B cell (primary cell): Measurements from ENCODE around the gene CDKN2AIPNL. TPM values are rescaled to one million over a fixed set of nuclear protein-coding genes. Genes with fewer than 3 reads are reported as not detected.

Experiments
- ATAC-seq: fragments of 200-7000 bp; cut with Tn5 transposase; one replicate; pipeline ENCODE4 v1.10.0; 2021; ENCODE audit warnings: low read depth, mild to moderate bottlenecking, moderate number of reproducible peaks, moderate library complexity
- CTCF ChIA-PET: fragments of 350-600 bp; sonication (Branson Sonifier 250); formaldehyde crosslinking; loops from one replicate; lab custom pipeline; 2021; ENCODE audit warnings: antibody characterized with exemption, inconsistent platforms; lab: Charles Lee
- POLR2A ChIA-PET: fragments of 350-600 bp; sonication (Branson Sonifier 250); formaldehyde crosslinking; loops from one replicate; lab custom pipeline; 2021; ENCODE audit warnings: antibody characterized with exemption; lab: Charles Lee
- DNase-seq: peaks from one replicate; pipeline ENCODE4 v3.0.0; 2013
- H2AFZ ChIP-seq: 2 replicates; pipeline ENCODE4 v1.6.1; 2012; ENCODE audit warnings: mild to moderate bottlenecking, low read depth, low read length; ENCODE audit not compliant: insufficient read depth, poor library complexity, severe bottlenecking
- H3K27ac ChIP-seq, 2 donors: 1 replicate in 1 of 2; 2 replicates in 1 of 2; pipeline ENCODE4 v1.5.1; 2012 to 2013; ENCODE audit warnings: low read length in 2 of 2, mild to moderate bottlenecking in 2 of 2, moderate library complexity in 1 of 2
- H3K27me3 ChIP-seq, 4 experiments: fragments of 200-600 bp in 1 of 4; sonication (generic) in 1 of 4; replicated peaks in 1 of 4; 1 replicate in 2 of 4; 2 replicates in 2 of 4; pipeline versions ENCODE4 v1.6.1 to v1.7.0; 2013 to 2016; ENCODE audit warnings: low read length in 3 of 4, mild to moderate bottlenecking in 2 of 4, mixed read lengths in 1 of 4, moderate library complexity in 1 of 4; ENCODE audit not compliant: insufficient read depth in 4 of 4, control insufficient read depth in 3 of 4; ENCODE audit errors: control extremely low read depth in 1 of 4
- H3K36me3 ChIP-seq, 2 experiments: replicated peaks in 1 of 2; 1 replicate in 1 of 2; 2 replicates in 1 of 2; pipeline versions ENCODE4 v1.6.1 to v1.7.1; 2013; ENCODE audit warnings: low read length in 1 of 2; ENCODE audit not compliant: insufficient read depth in 2 of 2, control insufficient read depth in 1 of 2; ENCODE audit errors: control extremely low read depth in 1 of 2, extremely low read depth in 1 of 2
- H3K4me1 ChIP-seq, 2 donors: fragments of 200-600 bp in 1 of 2; sonication (generic) in 1 of 2; 1 replicate in 1 of 2; 2 replicates in 1 of 2; pipeline versions ENCODE4 v1.5.1 to v1.6.1; 2013 to 2017; ENCODE audit warnings: low read length in 2 of 2; ENCODE audit not compliant: control insufficient read depth in 2 of 2, insufficient read depth in 2 of 2
- H3K4me2 ChIP-seq: replicated peaks from 2 replicates; pipeline ENCODE3; 2012; ENCODE audit warnings: mild to moderate bottlenecking, low read depth, low read length; ENCODE audit not compliant: poor library complexity, severe bottlenecking
- H3K4me3 ChIP-seq, 5 experiments: fragments of 200-600 bp in 1 of 5; sonication (generic) in 1 of 5; 1 replicate in 3 of 5; 2 replicates in 2 of 5; pipeline versions ENCODE4 v1.5.1 to v1.7.0; 2011 to 2016; ENCODE audit warnings: low read length in 4 of 5, mild to moderate bottlenecking in 4 of 5, low read depth in 2 of 5, control low read depth in 1 of 5, moderate library complexity in 1 of 5; ENCODE audit not compliant: insufficient read depth in 1 of 5; ENCODE audit errors: control extremely low read depth in 1 of 5, extremely low read depth in 1 of 5
- H3K79me2 ChIP-seq: fragments of 200-600 bp; sonication (generic); one replicate; pipeline ENCODE4 v1.6.0; 2016; ENCODE audit warnings: low read length; ENCODE audit not compliant: control insufficient read depth, insufficient read depth
- H3K9ac ChIP-seq: fragments of 200-600 bp; sonication (generic); 2 replicates; pipeline ENCODE4 v1.6.1; 2017; ENCODE audit warnings: mild to moderate bottlenecking, low read length, moderate library complexity
- H3K9me3 ChIP-seq, 3 donors: one replicate each; pipeline versions ENCODE4 v1.6.1 to v1.7.1; 2013; ENCODE audit warnings: low read length in 2 of 3; ENCODE audit not compliant: control insufficient read depth in 2 of 3, insufficient read depth in 1 of 3; ENCODE audit errors: control extremely low read depth in 1 of 3
- H4K20me1 ChIP-seq: 2 replicates; pipeline ENCODE4 v1.6.0; 2012; ENCODE audit warnings: mild to moderate bottlenecking, low read length; ENCODE audit not compliant: insufficient read depth, control insufficient read depth, poor library complexity, severe bottlenecking
- H3K27ac Mint-ChIP-seq: one replicate; pipeline ENCODE4 v1.8.0; 2021; ENCODE audit warnings: mixed read lengths
- H3K27me3 Mint-ChIP-seq: one replicate; pipeline ENCODE4 v1.8.0; 2021; ENCODE audit warnings: mixed read lengths
- H3K4me1 Mint-ChIP-seq: one replicate; pipeline ENCODE4 v1.8.0; 2021; ENCODE audit warnings: mixed read lengths
- H3K4me3 Mint-ChIP-seq: one replicate; pipeline ENCODE4 v1.8.0; 2021; ENCODE audit warnings: mixed read lengths
- H3K9me3 Mint-ChIP-seq: one replicate; pipeline ENCODE4 v1.8.0; 2022; ENCODE audit warnings: mixed read lengths; ENCODE audit not compliant: insufficient read depth
- EZH2 ChIP-seq: IDR thresholded peaks from 2 replicates; pipeline ENCODE4 v1.6.1; 2012; ENCODE audit warnings: borderline replicate concordance, low read depth, mild to moderate bottlenecking, moderate library complexity, low read length; ENCODE audit not compliant: insufficient read depth, poor library complexity, severe bottlenecking
- whole genome bisulfite sequencing: methylation state at CpG from one replicate; pipeline ENCODE4 v1.1.5; 2013; ENCODE audit warnings: missing lambda C conversion rate; ENCODE audit not compliant: insufficient coverage; 5-methylcytosine and 5-hydroxymethylcytosine counted together
- intact Hi-C: fragments of 100-400 bp; cut with micrococcal nuclease; formaldehyde crosslinking; loops from one replicate; pipeline ENCODE4 v1.10.0; 2022
- polyA plus RNA-seq: library from polyadenylated mRNA; depleted of rRNA; stranded (reverse); fragments of >200 nt; gene quantifications from 2 replicates; pipeline ENCODE4 v1.2.3, GENCODE V29; 2012
- total RNA-seq, 2 donors: library from RNA; stranded (reverse); fragments of 120-200 nt in 1 of 2; gene quantifications; 1 replicate in 1 of 2; 2 replicates in 1 of 2; pipeline versions ENCODE4 v1.2.3 to v1.2.4, GENCODE V29; 2013 to 2022
- TF ChIP-seq, protein P1 (sequence below): fragments of 200-600 bp; IDR thresholded peaks from one replicate; pipeline ENCODE4 v1.8.0; 2022; ENCODE audit warnings: antibody characterized with exemption, mild to moderate bottlenecking

The CDKN2AIPNL gene
- total and polyA plus RNA-seq, 2 donors (not counting 1 experiment from before 2014, with no cell fraction given), result 11.2 to 17.2 TPM

DNA sequence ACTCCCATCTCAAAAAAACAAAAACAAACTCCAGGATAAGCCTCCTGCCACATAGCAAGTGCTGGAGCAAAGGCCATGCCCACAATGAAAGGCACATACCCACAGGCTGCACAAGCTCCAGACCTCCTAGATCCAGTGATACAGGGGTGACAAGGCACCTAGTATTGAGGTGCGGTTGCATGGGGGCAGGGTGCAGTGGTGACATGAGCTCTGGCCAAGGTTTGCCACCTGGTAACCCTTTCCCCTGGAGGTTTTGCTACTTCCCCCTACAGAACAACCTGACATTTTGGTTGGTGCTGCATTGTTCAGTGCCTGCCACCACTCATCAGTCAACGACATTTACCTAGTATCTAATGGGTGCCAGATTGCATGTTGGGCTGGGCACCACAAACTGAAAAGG is 14.5 kb downstream of the CDKN2AIPNL start:
- POLR2A ChIA-PET, result interaction anchor here (0.5 kb wide), 1 partner anchor 146 kb away, joined by 3 read pairs; no protein-coding TSS in a partner anchor
- 100% methylated on average over 2 of the region's 2 CpGs for WGBS
- H3K4me1 ChIP-seq, result no peaks in the 10 kb centered on the region
- H2AFZ ChIP-seq, result no peak overlapping the region
- H3K4me2 ChIP-seq, result no peak overlapping the region
- H3K9me3 Mint-ChIP-seq, result no peaks in the 10 kb centered on the region
- no peak overlapping the region for H3K4me3 Mint-ChIP-seq
- no peaks in the 10 kb centered on the region for H3K79me2 ChIP-seq
- H3K27ac Mint-ChIP-seq, result no peak overlapping the region
- H3K4me3 ChIP-seq, result no peak overlapping the region
- ATAC-seq, result peak; percentile 17
- H3K27me3 Mint-ChIP-seq, result no peaks in the 10 kb centered on the region
- no peak overlapping the region for H3K27ac ChIP-seq
- H4K20me1 ChIP-seq, result peaks cover 1% of the 10 kb centered on the region
- TF ChIP-seq, protein P1, sequence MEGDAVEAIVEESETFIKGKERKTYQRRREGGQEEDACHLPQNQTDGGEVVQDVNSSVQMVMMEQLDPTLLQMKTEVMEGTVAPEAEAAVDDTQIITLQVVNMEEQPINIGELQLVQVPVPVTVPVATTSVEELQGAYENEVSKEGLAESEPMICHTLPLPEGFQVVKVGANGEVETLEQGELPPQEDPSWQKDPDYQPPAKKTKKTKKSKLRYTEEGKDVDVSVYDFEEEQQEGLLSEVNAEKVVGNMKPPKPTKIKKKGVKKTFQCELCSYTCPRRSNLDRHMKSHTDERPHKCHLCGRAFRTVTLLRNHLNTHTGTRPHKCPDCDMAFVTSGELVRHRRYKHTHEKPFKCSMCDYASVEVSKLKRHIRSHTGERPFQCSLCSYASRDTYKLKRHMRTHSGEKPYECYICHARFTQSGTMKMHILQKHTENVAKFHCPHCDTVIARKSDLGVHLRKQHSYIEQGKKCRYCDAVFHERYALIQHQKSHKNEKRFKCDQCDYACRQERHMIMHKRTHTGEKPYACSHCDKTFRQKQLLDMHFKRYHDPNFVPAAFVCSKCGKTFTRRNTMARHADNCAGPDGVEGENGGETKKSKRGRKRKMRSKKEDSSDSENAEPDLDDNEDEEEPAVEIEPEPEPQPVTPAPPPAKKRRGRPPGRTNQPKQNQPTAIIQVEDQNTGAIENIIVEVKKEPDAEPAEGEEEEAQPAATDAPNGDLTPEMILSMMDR, result no peak
- no peak for TF ChIP-seq EZH2
- peaks cover 2% of the 10 kb centered on the region for H3K4me1 Mint-ChIP-seq
- intact Hi-C loops, result no loop called here
- no peak overlapping the region for H3K9ac ChIP-seq
- DNase-seq, result no peak
- H3K9me3 ChIP-seq, result no peaks in the 10 kb centered on the region
- peaks cover 17 to 46% of the 10 kb centered on the region in 2 experiments for H3K36me3 ChIP-seq
- no peaks in the 10 kb centered on the region for H3K27me3 ChIP-seq
- CTCF ChIA-PET, result interaction anchor here (1.0 to 2.4 kb wide), 5 partner anchors 14 to 190 kb away, joined by 3 to 8 read pairs (median 5); partner anchors contain the start of gene CDKN2AIPNL

DNA sequence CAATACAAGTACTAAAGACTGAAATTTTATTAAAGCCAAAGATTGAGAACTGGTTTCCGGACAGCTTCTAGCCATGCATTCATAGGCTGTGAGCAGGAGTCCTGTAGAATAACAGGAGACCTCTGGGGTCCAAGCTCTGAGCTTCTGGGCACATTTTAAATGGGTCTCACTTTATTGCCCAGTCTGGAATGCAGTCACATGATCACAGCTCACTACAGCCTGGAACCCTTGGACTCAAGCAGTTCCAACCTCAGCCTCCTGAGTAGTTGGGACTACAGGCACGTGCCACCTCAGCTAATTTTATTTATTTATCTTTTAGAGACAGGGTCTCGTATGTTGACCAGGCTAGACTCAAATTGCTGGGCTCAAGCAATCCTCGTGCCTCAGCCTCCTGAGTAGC is 15.4 kb downstream of the CDKN2AIPNL start:
- DNase-seq (no peak), ATAC-seq (no peak)
- TF ChIP-seq, protein P1, result no peak
- no peak for TF ChIP-seq EZH2
- H3K4me1 Mint-ChIP-seq, result peaks cover 2% of the 10 kb centered on the region
- Histone ChIP-seq H3K9me3 (no peaks in the 10 kb centered on the region), H3K4me2 (no peak overlapping the region), H4K20me1 (peaks cover 5% of the 10 kb centered on the region), H3K27ac (no peak overlapping the region), H3K9ac (no peak overlapping the region), H3K36me3 (peaks cover 16 to 52% of the 10 kb centered on the region in 2 experiments), H3K4me3 (no peak overlapping the region), H3K79me2 (no peaks in the 10 kb centered on the region), H3K27me3 (no peaks in the 10 kb centered on the region), H3K4me1 (no peaks in the 10 kb centered on the region), H2AFZ (no peak overlapping the region)
- intact Hi-C loops, result no loop called here
- no peaks in the 10 kb centered on the region for H3K27me3 Mint-ChIP-seq
- H3K4me3 Mint-ChIP-seq, result no peak overlapping the region
- ChIA-PET CTCF (interaction anchor here (1.4 to 2.4 kb wide), 5 partner anchors 15 to 191 kb away, joined by 4 to 8 read pairs (median 5); partner anchors contain the start of gene CDKN2AIPNL), POLR2A (interaction anchor here (0.5 to 0.6 kb wide), 2 partner anchors 131 to 161 kb away, joined by 3 to 5 read pairs; no protein-coding TSS in a partner anchor)
- no peaks in the 10 kb centered on the region for H3K9me3 Mint-ChIP-seq
- H3K27ac Mint-ChIP-seq, result no peak overlapping the region
- WGBS, result 80% methylated on average over 1 of the region's 4 CpGs
